ENCODE data around the gene KRT17.

Gene KRT17

DNA sequence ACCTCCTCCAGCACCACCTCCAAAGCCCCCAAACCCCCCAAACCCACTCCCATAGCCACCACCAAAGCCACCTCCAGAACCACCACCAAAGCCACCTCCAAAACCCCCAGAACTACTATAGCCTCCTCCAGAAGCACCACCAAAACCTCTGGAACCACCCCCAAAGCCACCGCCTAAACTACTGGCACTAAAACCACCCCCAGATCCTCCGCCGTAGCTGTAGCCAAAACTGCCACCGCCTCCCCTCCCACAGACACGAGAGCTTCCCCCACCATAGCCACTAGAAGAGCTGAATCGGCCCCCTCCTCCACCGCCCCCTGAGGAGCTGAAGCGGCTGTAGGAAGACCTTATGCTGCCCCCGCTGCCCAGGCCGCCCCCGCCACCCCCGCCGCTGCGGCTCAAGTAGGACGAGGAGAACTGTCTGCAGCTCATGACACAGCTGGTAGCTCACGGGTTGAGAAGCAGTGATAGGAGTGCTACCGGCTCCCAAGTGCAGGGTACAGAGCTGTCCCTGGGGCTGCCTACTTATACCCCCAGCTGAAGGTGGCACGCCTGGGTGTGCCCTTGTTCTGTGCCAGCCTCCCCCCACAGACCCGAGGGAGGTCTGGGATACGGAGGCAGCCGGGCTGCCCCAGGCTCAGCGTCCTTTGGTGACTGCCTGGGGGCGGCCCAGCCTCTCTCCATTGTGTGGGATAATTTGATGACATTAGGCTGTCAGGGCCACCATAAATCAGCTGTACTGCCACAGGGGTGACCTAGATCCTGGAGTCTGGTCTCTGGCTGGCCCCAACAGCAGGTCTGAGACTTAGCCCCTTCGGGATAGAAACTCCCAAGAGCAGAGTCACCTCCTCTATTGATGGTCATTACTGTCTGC is 52.6 kb downstream of the KRT17 start, which contains the start of gene KRT9:
KRT9 (minus strand) TSS at position 499 of the 874 bp plus-strand sequence; CDS start at position 432, 67 bp downstream.
- Mint-ChIP-seq H3K36me3 (ENCODE audit: low read depth) (no peaks in the 10 kb centered on the region), H3K4me1 (peaks cover 7% of the 10 kb centered on the region), H3K27me3 (peaks cover 23% of the 10 kb centered on the region), H3K9me3 (peaks cover 7% of the 10 kb centered on the region), H3K27ac (no peak within 1 kb of the TSS), H3K4me3 (no peak within 1 kb of the TSS)
- DNase-seq (no peak), ATAC-seq (no peak)
